ENCODE results near the gene COL5A1.

COL5A1 gene

DNA sequence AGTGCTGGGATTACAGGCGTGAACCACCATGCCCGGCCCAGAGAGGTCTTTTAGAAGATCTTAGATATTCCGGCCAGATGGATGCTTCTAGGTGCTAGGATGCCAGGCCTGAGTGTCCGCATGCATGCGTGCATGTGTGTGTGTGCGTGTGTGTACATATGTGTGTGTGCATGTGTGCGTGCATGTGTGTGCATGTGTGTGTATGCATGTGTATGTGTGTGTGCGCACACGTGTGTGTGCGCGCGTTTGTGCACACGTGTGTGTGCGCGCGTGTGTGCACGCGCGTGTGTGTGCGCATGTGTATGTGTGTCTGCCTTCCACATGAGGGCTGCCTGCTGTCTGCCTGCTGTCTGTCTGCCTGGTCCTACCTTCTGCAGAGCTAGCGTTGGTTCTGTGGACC lies 151.0 kb downstream of the COL5A1 start:
- DNase-seq (ENCODE audit: low spot score), result no peak

DNA sequence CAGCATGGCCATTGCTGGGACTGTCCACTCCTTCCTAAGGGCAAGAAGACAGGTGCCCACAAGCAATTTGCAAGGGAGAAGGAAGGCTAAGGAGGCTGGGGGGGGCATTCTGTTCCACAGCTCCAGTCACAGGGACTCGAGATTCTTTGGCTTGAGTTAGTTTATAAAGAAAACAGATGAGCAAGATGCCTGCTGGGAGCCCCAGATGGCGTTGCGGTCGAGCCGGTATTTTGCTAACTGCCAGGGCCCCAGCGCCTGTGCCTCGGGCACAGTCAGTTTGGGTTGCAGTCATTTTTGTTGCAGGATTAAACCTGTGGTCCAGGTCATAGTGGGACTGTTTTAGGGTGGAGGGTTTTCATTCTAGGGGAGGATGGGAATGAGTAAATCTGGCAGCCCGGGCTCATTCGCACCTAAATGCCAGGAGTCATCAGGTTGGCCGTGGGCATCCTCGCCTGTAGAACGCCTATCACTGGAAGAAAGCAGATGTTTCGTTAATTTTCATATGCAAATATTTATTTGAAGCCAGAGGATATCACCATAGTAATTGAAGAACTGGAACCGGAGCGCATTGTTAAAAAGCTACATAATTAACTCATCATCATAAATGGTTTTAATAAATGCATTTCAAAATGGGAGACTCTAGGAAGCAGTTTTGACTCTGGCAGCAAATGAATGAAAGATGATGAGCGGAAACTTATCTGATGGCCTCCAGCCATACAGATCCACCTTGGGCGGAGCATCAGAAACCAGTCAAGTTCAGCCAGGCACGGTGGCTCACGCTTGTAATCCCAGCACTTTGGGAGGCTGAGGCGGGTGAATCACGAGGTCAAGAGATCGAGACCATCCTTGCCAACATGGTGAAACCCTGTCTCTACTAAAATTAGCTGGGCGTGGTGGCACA lies 151.9 kb downstream of the COL5A1 start:
- DNase-seq (ENCODE audit: low spot score), result no peak

DNA sequence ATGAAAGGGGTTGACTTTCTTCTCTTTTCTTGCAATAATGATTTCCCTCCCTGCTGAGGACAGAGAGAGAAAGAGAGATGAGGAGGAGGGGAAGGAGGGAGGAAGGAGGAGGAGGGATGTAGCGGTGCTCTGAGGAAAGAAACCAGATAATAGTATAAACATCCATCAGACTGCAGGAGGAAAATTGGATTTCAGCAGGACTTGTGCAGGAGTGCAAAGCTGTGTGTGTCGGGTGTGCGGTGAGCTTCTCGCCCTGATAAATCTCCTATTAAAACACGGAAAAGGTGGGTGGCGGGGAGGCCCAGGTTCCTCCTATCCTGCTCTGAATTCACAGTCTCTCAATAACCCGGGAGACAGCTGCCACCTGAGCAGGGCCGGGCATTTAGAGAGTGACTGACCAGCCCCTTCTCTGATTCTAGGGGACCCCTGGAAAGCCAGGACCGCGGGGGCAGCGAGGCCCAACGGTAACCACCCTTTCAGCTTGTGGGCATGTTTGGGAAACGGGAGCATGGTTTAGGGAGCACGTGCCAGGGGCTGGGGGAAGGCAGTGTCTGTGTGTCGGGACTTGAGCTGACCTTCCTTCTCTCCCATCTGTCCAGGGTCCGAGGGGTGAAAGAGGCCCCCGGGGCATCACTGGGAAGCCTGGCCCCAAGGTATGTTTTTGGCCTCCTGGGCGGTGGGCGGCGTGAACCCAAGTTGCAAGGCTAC lies 153.2 kb downstream of the COL5A1 start:
- DNase-seq (ENCODE audit: low spot score), result no peak

DNA sequence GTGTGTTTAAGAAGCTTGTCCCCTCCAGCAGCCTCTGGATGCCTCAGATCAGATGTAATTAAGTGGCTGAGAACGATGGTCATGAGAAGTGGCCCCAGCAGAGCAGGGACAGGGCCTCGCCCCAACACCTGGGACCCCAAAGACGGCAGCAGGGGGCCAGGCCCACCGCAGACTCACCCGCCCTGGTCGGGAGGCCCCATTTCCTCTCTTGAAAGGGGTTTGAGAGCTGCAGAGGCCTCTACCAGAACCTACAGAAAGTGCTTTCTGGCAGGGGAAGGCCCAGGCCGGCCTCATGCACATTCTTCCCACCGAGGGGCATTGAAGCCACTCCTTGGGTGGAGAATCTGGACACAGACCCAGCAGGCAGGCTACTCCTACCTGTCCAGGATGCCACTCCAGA lies 153.8 kb downstream of the COL5A1 start:
- no peak for DNase-seq (ENCODE audit: low spot score)

DNA sequence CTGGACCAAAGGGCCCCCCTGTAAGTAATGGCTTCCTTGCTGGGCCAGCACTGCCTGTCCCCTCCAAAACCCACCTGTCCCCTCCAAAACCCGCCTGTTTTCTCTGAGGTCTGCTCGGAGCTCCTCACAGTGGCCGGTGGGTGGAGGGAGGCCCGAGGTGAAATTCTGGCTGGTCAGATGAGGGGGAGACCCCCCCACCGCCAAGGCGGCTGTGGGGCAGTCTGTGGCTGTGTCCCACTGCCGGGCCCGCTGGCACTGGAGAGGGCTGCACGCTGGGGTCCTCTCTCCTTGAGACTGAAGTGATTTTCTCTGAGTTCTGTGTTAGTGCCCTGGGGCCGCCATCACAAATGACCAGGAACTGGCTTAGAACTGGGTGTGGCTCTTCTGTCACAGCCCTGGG lies 155.3 kb downstream of the COL5A1 start:
- DNase-seq (ENCODE audit: low spot score), result no peak

DNA sequence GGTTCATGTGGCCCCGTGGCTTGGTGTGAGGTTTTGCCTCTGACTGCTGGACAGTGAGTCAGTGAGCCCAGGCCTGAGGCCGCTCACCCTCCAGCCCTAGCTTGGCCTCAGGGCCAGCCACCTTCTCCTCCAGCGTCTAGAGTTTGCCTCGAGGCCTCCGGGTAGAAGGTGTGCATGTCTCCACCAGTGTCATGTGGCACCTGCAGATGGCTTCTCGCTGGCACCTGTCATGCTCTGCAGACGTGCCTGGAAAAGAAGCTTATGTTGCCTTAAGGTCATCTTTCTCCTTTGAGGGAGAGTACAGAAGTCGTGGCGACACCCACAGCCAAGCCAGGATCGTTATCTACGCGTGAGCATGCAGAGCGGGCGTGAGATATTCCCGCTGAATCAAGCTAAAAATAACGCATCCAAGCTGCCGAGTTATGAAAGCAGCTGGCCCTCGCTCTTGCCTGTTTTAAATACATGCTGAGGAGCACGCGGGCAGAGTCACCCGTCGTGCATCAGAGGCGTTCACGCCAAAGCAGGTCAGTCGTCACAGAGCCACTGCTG lies 159.3 kb downstream of the COL5A1 start:
- no peak for DNase-seq (ENCODE audit: low spot score)

DNA sequence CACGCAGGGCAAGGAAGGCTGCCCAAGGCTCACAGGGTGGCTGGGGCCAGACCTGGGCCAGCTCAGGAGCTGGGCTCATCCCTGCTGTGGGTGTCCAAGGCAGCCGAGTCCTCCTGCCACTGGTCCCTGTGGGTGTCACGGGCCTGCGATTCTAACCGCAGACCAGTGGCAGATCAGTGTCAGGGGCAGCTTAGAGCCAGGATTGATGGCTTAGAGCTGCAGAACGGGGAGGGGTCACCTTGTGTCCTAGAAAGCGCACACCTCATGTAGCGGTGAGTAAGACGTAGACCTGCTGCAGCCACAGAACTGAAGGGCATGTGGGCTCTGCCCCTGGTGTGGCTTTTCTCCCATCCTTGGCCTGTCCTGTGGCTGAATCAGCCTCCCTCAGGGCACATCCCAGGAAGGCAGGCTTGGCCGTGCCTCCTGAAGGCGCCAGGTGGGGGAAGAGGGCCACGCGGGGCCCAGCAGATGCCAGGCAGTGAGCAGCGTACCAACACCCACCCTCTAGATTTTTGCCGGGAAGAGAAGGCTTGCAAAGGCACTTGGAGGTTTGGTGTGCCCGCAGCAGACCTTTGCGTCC lies 160.7 kb downstream of the COL5A1 start:
- DNase-seq (ENCODE audit: low spot score), result no peak

DNA sequence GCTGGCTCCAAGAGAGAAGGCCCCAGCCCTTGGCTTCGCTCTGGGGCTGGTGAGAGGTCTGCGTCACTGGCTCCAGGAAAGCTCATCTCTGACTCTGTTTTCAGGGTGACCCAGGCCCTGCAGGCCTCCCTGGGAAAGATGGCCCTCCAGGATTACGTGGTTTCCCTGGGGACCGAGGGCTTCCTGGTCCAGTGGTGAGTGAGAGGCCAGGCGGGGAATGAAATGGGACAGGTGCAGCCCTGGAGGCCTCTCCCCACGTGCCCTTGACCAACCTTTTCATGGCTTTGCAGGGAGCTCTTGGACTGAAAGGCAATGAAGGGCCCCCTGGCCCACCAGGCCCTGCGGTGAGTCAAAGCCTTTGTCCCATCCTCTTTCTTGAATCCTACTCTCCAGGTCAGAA lies 163.3 kb downstream of the COL5A1 start:
- DNase-seq (ENCODE audit: low spot score), result no peak

DNA sequence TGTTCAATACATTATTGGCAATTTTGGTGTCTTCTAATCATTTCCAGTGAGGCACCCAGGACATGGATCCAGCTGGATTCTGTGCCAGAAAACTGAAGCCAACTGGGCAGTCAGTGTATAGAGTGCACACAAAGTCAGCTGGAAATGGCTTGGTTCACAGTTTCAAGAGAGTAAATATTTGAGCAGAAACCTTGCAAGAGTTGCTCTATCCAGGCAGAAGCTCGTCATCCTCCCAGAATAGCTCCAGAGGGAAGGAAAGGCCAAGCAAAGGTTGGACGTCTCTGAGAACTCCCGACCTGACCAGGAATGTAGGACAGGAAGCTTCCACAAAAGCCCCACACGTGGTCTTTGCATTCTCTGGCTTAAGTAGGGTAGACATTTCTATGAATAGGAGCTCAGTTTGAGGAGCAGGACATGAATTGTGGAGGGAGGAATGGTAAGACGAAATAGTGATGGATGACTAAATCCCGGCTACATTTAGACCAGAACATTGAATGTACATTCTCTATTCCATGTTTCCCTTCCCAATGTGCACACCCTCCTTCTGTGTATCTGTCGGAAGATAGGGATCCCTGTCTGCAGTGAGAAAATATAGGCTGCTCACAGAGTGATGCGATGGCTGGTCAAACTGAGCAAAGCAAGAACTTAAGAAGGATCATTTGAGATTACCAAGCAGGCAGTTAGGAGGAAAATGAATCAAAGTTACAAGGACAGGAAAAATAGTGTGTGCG lies 166.3 kb downstream of the COL5A1 start:
- DNase-seq (ENCODE audit: low spot score), result peak; percentile 59

DNA sequence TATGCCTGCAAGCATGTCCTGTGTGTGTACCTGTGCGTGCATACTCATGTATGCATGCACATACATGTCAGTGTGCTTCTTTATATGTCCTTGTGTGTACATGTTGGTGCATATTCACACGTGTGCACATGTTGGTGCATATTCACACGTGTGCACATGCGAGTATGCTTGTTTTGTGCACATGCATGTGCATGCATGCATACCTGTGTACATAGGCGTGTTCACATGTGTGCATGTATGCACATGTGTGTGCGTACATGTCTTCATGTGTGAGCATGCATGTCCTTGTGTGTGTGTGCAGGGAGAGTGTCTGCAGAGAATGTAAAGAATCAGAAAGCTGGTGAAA lies 166.8 kb downstream of the COL5A1 start:
- DNase-seq (ENCODE audit: low spot score), result no peak

DNA sequence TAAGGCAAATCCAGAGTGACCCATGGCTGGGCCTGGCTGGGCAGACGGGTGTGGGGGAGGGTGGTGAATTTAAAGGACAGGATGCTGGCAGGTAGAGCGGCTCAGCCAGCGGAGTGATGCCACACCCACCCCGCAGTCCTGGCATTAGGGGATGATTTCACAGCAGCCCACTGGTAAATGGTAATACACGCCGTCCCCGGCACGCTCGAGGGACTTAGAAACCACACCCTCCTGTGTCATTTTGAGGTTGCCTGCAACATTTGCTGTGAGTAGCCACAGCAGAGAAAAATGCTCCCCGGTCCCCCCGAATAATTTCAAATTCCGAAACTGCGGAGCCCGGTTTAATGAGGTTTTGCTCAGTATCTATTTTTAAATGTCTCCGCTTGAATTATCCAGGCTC lies 167.7 kb downstream of the COL5A1 start:
- DNase-seq (ENCODE audit: low spot score), result no peak

DNA sequence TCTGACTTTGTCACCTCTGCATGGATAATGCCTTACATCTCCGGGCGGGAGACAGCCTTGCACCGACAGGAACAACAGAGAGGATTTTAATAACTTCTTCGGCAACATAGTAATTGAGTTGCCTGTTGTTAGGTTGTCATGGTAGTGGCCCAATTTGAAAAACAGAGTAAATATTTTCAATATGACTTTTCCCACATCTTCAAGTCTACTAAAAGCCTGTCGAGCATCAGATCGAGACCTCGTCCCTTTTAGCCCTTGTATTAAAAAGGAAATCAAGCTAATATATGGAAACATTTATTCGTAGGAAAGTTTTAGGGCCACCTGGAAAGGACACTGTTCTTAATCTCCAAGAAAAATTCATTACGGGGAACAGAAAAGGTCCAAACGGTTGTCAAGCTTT lies 168.2 kb downstream of the COL5A1 start:
- peak; percentile 41 for DNase-seq (ENCODE audit: low spot score)

DNA sequence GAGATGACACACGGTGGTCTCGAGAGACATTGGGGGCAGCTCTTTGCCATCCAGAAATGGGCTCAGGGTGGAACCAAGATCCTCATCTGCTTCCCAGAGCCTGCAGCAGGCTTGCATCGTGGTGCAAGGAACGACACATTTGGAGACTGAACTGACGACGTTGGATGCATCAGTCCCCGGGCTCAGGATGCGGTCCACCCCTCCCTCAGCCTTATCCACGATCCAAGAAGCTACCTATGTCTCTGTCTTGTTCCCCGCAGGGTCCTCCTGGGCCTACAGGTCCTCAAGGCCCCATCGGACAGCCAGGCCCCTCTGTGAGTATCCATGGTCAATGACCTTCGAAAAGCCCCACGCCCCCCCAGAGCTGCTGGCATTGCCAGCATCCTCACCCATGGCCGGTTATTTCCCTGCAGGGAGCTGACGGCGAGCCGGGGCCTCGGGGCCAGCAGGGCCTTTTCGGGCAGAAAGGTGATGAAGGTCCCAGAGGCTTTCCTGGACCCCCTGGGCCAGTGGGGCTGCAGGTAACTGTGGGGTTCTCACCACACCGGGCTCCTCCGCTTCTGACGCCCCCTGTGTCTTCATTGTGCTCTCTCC lies 169.6 kb downstream of the COL5A1 start:
- no peak for DNase-seq (ENCODE audit: low spot score)

DNA sequence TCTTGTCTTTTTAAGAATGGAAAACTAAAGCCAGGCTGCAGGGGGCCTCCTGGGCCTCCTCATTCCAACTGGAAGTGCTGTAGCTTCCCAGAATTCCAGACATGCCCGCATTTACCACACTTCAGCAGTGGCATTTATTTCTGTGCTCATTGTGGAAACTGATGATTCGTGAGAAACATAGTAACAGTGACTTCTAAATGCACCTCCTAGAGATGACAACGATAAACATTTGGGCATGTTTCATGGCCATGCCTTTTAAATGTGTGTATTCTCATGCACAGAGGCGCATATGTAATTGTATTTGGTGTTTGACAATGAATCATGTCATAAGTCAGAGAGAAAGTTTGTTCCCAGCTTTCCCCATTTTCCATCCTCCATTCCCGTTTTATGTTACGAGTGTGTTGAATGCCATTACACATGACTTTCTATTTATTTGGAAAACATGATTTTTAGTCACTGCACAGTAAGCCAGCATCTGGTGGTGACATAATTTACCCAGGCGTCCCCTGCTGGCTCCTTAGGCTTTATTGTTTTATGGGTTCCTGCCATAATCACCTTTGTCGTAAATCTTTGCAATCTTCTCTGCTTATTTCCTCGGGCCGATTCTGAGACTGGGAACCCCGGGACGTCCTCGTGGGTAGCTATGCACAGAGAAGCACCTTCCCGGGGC lies 170.2 kb downstream of the COL5A1 start:
- peak; percentile 90 for DNase-seq (ENCODE audit: low spot score)

DNA sequence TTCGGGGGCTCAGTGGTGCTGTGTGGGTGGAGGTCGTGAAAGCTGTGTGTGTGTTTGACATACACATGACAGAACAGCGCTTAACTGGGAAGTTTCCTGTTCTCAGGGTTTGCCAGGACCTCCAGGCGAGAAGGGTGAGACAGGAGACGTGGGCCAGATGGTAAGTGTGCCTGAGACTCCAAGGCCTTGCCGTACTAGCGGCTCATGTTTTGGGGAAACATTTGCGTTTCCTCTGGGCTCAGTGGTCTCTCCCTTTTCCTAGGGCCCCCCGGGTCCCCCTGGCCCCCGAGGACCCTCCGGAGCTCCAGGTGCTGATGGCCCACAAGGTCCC lies 170.7 kb downstream of the COL5A1 start:
- no peak for DNase-seq (ENCODE audit: low spot score)

DNA sequence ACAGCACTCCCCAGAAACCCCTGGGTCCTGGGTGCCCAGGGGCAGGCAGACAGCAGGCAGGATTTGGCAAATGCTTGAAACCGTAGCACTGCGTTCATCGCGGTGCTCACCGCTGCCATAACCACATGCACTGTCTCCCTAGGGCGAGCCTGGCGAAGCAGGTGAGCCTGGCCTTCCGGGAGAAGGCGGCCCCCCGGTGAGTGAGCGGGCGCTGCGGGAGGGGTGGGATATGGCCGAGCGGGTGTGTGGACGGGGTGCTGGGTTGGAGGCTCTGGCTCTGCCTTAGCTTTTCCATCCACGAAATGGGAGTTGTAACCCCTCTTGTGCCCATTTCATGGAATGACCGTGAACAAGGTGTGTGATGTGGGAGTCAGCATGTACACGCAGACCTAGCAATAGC lies 172.2 kb downstream of the COL5A1 start:
- no peak for DNase-seq (ENCODE audit: low spot score)

DNA sequence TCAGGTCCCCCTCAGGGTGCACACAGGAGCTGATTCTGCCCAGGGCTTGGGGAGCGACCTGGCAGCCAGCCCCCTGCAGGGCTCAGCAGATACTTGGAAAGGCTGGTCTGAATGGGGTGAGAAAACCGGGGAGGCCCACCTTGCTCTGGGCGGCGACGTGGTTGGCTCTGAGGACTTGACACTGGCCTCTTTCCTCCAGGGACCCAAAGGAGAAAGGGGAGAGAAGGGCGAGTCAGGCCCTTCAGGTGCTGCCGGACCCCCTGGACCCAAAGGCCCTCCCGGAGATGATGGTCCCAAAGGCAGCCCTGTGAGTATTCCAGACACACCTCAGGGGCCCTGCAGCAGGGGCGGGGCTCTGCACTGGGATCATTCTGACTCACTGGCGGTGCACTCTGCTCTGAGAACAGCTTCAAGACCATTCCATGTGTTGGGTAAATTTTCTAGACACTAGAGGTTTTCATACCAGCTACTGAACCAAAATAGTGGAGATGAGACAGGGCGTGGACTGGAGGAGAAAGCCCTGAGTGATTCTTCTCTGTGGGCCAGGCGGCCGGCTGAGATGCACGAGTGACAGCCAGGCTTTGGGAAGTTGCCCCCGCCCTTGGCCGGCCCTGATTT lies 173.1 kb downstream of the COL5A1 start:
- DNase-seq (ENCODE audit: low spot score), result peak; percentile 88

DNA sequence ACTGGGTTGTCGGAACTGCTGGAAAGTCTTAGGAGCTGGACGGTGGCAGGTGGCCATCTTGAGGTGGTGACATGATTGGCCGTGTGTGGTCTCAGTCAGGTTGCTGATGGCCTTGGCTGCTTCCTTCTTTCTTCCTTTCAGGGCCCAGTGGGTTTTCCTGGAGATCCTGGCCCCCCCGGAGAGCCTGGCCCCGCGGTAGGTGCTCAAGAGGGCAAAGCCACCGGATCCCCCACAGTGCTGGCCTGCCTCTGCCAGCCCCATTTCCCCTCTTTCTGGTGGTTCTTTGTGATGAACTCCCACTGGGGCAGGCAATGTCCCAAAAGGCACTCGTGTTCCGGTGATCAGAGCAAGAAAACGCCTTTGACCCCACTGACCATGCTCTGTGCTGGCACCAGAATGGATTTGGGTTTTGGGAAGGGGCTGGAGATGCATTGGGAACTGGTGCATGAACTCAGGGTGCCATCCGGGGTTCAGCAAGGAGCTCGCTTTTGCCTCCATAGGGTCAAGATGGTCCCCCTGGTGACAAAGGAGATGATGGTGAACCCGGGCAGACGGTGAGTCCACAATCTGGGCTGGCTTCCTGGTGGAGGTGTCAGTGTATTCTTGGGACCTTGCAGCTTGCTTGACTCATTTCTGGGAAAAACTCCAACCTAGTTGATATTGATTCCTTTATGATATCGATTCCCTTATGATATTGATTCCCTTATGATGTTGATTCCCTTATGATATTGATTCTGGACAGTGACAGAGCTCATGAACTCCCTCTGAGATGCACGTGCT lies 174.0 kb downstream of the COL5A1 start:
- no peak for DNase-seq (ENCODE audit: low spot score)

DNA sequence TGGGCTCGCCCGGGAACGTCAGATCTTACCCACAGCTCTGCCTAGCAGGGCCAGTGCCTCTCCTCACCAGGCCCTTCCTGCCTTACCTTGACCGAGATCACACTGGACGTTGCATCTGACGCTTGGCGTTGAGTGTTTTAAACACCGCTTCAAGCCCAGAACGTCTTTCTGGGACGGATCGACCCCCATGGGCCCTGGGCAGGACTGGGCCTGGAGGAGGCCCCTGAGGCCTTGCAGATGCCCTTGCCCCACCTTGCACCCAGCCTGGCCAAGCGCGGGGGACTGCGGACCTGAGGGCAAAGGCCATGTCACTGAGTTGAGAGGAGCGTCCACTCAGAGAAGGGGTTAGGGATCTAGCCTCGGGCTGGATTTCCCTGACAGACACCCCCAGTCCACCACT lies 174.7 kb downstream of the COL5A1 start:
- DNase-seq (ENCODE audit: low spot score), result no peak

DNA sequence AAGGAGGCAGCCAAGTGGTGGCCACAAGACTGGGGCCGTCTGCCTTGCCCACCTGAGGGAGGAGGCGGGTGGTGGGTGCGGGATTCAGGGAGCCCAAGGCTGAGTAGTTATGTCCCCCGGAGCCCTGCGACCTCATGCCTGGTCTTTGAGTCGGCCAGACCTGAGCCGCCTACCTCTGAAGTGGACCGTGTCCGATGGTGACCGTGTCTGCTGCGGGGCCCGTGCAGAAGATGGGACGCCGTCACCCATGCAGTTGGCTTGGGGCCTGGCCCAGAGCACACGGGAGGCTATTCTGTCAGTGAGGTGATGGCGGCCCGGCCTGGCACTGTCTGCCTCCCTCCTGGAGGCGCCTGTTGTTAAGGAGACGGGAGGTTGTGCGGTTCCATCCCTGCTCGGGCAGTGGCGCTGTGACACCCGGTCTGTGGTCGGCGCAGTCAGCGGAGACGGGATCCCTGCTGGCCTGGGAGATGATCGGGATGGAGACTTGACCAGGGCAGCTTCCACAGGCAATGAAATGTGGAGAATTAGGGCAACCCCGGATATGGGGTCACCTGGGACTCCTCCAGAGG lies 176.5 kb downstream of the COL5A1 start:
- no peak for DNase-seq (ENCODE audit: low spot score)

Data from AG20443 (cell line).